ENCODE data around the gene PLA2G4F. TPM values are rescaled to one million over a fixed set of nuclear protein-coding genes. Genes with fewer than 3 reads are reported as not detected.

PLA2G4F gene
- total RNA-seq, 2 experiments from 2014 or later: not detected

DNA sequence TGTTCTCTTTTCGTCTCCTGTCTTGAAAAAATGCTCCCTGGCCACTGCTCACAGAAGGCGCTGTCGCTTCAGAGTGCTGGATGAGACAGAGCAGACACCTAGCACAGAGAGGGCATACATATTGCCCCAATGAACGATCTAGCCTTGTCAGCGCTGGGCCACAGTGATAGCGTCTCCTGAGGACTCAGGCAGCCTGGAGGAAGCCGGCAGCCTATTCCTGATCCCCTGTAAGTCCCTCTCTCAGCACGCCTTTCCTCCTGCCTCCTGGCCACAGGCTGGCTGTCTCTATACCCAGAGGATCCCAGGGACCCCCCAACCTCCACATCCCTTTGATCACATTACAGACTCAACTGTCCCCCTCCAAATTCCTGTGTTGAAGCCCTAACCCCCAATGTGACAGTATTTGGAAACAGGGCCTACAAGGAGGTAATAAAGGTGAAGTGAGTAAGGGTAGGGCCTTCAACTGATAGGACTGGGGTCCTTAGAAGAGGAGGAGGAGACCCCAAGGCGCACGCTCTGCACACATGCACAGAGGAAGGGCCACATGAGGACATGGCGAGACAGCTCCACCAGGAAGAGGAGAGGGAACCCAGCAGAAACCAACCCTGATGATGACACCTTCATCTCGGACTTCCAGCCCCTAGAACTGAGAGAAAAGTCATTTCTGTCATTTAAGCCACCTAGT, 7.5 kb downstream of the PLA2G4F start:
- CTCF ChIA-PET: interaction anchor here (0.9 to 1.6 kb wide), 3 partner anchors 13 to 82 kb away, joined by 3 to 4 read pairs (median 3); no protein-coding TSS in a partner anchor
- H3K27ac Mint-ChIP-seq: no peak overlapping the region
- ATAC-seq (no peak), DNase-seq (no peak)
- H3K9me3 Mint-ChIP-seq (ENCODE audit: low read depth): no peaks in the 10 kb centered on the region
- no peak overlapping the region for H3K4me3 Mint-ChIP-seq
- H3K36me3 Mint-ChIP-seq: no peaks in the 10 kb centered on the region
- no peaks in the 10 kb centered on the region for H3K27me3 Mint-ChIP-seq
- H3K4me1 Mint-ChIP-seq: no peaks in the 10 kb centered on the region

DNA sequence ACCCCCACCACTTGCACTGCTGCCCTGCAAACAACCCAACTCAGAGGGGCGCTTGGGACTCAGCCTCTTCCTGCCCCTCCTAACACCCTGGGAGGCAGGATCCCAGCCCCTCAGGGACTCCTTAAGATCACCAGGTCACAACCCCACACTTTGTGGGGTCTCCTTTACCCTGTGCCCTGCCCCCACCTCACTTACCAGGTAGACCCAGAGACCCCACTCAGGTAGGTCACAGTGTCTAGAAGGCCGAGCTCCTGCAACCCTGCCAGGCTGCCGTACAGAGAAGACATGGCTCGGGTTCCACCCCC, 9.1 kb downstream of the PLA2G4F start:
- Mint-ChIP-seq H3K36me3 (no peaks in the 10 kb centered on the region), H3K9me3 (ENCODE audit: low read depth) (no peaks in the 10 kb centered on the region), H3K27ac (no peak overlapping the region), H3K27me3 (no peaks in the 10 kb centered on the region), H3K4me1 (no peaks in the 10 kb centered on the region), H3K4me3 (no peak overlapping the region)
- no peak for DNase-seq
- ATAC-seq: no peak
- CTCF ChIA-PET: no interaction called here

DNA sequence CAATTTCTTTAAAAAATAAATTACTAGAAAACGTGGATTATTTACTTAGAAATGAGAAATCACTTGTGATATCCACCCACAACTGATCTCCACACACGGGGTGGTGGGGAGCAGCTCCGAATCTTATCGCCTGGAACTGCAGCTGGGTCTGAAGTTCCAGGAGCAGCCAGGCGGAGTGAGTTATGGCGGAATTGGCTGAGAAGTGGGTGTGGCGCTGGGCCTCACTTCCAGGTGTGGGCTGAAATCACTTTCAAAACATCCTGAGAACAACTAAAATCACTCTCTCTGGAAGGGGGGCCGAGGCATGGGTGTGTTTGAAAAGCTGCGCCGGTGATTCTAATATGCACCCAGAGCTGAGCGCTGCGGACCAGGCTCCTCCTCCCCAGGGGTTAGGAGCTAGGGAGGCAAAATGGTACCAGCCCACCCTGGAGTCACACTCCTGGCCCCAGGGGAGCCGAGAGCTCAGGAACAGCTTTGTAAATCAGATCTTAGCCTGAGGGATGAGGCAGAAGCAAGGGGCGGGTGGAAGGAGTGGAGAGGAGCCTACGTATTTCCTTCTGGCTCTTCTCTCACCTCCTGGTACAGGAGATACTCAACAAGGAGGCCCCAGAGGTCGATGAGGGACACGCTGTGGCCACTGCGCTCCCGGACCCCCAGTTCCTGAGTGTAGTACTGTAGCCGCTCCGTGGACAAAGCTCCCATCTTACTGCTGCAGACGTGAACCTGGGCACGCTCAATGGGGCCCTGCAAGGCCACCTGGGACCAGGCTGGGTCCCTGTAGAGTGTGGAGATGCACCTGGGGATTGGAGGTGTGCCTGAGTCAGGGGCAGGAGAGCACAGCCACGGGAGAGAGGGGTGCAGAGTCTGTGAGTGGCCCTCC, 9.6 kb downstream of the PLA2G4F start:
- DNase-seq (no peak), ATAC-seq (no peak)
- no peaks in the 10 kb centered on the region for H3K4me1 Mint-ChIP-seq
- CTCF ChIA-PET: no interaction called here
- no peaks in the 10 kb centered on the region for H3K27me3 Mint-ChIP-seq
- H3K27ac Mint-ChIP-seq: no peak overlapping the region
- H3K4me3 Mint-ChIP-seq: no peak overlapping the region
- H3K36me3 Mint-ChIP-seq: no peaks in the 10 kb centered on the region
- H3K9me3 Mint-ChIP-seq (ENCODE audit: low read depth): no peaks in the 10 kb centered on the region

DNA sequence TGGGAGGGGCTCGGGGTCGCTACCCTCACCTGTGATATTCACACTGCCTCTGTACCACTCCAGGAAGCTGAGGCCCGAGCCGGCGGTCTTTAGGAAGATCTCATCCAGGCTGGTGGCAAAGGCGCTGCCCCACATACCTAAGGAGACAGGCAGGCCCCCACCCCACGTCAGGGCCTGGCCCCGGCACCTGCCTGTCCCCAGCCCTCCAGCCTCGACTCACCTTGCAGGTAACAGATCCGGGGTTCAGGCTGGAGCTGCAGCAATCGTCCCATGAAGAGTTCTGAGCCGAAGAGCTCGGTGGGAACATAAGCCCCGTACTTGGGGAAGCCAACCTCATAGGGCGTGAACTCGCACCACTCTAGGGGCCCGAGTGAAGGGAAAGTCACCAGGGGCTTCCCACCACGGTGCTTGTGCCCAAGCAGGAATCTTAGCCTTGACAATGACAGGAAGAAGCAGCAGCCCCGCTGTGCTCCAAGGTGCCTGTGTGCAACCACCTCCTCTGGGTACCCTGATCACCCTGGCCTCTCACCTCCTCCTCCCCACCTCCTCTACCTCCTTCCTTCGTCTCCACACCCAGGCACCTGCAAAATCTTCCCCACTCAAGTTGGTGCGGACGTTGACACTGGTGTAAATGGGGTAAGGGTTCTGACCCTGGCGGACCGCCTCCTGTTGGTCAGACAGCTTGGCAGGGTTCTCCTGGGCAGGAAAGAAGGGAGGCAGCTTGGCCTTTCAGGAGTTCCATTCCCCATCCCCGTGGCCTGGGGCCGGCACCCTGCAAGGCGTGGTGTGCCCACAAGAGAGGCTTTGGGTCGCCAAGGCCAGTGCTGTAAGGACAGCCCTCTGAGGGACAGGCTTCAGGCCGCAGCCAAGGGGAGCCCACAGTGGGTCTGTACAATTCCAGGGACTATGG, 10.6 kb downstream of the PLA2G4F start:
- no peaks in the 10 kb centered on the region for H3K4me1 Mint-ChIP-seq
- H3K9me3 Mint-ChIP-seq (ENCODE audit: low read depth): no peaks in the 10 kb centered on the region
- no peaks in the 10 kb centered on the region for H3K27me3 Mint-ChIP-seq
- DNase-seq: no peak
- CTCF ChIA-PET: no interaction called here
- H3K36me3 Mint-ChIP-seq: no peaks in the 10 kb centered on the region
- no peak overlapping the region for H3K4me3 Mint-ChIP-seq
- ATAC-seq: no peak
- H3K27ac Mint-ChIP-seq: no peak overlapping the region

DNA sequence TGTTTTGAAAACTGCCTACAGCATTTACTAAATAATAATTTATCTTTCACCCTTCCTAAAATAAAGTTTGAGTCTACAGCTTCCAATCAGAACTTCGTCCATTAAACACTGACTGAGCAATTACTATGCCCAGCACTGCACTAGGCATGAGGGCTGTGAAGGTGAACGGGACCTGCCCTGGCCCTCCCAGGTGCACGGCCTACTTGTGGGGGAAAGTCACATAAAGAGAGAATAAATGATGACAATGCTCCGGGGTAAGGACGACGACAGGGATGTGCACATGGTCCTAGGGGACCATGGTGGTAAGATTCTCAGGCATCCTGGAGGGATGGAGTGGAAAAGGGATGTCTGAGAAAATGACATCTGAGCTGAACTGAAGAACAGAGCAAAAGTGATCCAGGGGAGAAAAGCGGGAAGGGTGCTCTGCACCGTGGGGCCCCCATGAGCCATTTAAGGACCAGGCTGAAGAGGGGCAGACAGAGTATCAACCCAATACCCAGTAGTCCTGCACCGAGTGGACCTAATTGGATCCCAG, 11.5 kb downstream of the PLA2G4F start:
- H3K36me3 Mint-ChIP-seq: no peaks in the 10 kb centered on the region
- H3K27ac Mint-ChIP-seq: no peak overlapping the region
- H3K4me3 Mint-ChIP-seq: no peak overlapping the region
- CTCF ChIA-PET: no interaction called here
- no peaks in the 10 kb centered on the region for H3K9me3 Mint-ChIP-seq (ENCODE audit: low read depth)
- H3K4me1 Mint-ChIP-seq: no peaks in the 10 kb centered on the region
- DNase-seq (no peak), ATAC-seq (no peak)
- H3K27me3 Mint-ChIP-seq: no peaks in the 10 kb centered on the region

DNA sequence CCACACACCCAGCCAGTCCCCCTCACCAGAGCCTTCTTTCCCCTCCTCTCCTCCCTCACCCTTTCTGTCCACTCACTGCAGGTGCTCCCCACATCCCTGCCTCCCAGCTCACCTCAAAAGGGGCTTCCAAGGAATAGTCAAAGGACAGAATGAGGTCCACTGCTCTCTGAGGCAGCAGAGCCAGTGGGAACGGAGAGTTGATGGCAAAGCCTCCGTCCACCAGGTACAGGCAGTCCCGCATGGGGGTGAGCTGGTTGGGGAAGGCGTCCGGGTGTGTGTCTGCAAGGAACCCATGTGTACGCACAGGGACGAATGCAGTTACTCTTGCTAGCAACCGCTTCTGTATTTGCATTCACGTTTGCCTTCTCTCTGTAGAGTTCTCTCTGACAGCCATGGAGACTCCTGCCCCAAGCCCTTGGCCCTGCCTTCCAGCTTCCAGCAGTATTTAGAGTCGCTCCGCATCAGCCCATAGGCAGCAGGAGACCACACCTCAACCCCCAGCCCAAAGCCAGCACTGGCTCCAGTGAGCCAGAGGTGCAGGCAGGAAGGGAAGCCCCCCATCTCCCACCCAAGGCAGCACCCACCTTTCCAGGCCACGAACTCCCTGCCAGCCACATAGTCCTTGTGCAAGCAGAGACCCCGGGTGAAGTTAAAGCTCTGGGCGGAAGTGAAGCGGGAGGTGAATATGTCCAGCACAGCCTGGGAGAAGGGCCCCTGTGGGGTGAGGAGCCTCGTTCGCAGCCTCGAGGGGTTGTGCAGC, 12.4 kb downstream of the PLA2G4F start:
- CTCF ChIA-PET: no interaction called here
- H3K27me3 Mint-ChIP-seq: peaks cover 5% of the 10 kb centered on the region
- ATAC-seq: no peak
- H3K4me3 Mint-ChIP-seq: no peak overlapping the region
- no peaks in the 10 kb centered on the region for H3K36me3 Mint-ChIP-seq
- DNase-seq: no peak
- H3K4me1 Mint-ChIP-seq: no peaks in the 10 kb centered on the region
- no peak overlapping the region for H3K27ac Mint-ChIP-seq
- no peaks in the 10 kb centered on the region for H3K9me3 Mint-ChIP-seq (ENCODE audit: low read depth)

DNA sequence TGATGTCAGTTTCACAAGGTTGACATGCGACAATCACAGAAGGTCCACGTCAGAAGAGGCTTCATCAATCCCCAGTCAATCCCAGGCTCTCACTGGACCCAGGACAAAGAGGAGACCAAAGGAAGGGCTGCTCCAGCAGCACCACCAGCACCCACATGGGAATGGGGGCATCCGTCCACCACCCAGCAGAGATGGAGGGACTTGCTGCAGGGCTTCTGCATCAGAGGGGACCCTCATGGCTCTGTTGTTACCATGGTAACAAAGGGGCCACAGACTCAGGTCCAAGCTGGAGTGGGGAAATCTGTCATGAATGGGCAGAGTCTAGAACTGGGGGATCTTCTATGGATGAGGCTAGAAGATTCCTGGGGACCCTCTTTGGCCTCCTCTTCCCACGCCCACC, 13.1 kb downstream of the PLA2G4F start:
- no peak overlapping the region for H3K4me3 Mint-ChIP-seq
- DNase-seq (no peak), ATAC-seq (no peak)
- CTCF ChIA-PET: no interaction called here
- H3K27me3 Mint-ChIP-seq: peaks cover 5% of the 10 kb centered on the region
- no peaks in the 10 kb centered on the region for H3K36me3 Mint-ChIP-seq
- H3K4me1 Mint-ChIP-seq: no peaks in the 10 kb centered on the region
- no peaks in the 10 kb centered on the region for H3K9me3 Mint-ChIP-seq (ENCODE audit: low read depth)
- no peak overlapping the region for H3K27ac Mint-ChIP-seq

DNA sequence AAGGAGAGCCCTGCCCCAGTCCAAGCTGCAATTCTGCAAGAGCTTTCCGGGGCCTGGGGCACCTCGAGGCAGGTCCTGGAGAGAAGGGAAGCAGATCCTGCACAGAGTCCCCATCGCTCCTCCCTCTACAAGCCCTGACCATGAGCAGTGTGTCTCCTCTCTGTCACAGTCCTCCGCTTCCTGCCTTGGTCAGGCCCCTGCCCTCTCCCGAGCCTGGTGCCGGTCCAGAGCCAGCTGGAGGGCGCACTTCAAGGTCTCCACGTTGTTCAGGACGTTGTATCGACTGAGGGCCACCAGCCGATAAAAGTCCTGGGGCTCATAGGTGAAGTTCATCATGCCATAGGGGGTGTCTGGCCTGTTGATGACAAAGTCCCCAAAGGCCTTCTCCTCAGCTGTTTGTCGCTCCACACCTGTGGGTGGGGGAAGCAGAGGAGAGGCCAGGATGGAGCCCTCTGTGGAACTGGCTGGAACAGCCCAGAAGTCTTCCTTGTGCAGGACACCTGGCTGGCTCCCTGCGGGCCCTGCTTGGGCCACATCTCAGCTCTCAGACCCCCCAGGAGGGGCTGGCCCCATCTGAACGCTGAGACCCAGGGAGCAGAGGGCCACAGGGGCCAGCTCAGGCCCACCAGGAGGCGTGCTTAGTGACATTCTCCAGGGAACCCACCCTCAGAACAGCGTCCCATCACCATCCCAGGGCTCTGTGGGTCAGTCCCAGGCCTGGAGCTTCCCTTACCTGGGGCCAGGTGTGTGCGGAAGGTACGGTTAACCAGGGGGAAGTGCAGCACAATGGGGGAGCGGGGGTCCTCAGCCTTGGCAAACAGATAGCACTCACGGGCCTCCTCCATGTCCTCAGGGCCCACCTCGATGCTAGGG, 14.4 kb downstream of the PLA2G4F start:
- no peak overlapping the region for H3K27ac Mint-ChIP-seq
- H3K4me1 Mint-ChIP-seq: no peaks in the 10 kb centered on the region
- no peak for DNase-seq
- H3K27me3 Mint-ChIP-seq: peaks cover 5% of the 10 kb centered on the region
- ATAC-seq: no peak
- H3K4me3 Mint-ChIP-seq: no peak overlapping the region
- no peaks in the 10 kb centered on the region for H3K36me3 Mint-ChIP-seq
- CTCF ChIA-PET: interaction anchor here (0.9 to 1.4 kb wide), 2 partner anchors 57 to 243 kb away, joined by 3 read pairs; no protein-coding TSS in a partner anchor
- no peaks in the 10 kb centered on the region for H3K9me3 Mint-ChIP-seq (ENCODE audit: low read depth)

DNA sequence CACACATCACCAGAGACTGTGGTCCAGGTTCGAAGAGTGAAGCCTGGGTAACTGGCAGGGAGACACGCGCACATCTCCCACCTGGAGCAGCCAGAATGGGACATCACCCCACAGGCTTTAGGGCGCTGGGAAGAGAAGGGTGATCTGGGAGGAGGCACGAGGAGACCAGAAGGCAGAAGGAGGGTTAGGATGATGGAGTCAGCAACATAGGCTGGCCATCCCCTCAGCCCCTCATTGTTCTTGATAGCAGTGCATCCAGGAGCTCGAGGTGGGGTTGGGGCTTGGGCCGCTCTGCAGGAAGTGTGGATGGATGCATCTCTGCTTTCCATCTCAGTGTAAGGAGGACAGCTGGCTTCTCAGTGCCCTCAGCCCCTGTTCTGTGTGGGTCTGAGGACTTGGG, 15.2 kb downstream of the PLA2G4F start:
- Mint-ChIP-seq H3K9me3 (ENCODE audit: low read depth) (no peaks in the 10 kb centered on the region), H3K27me3 (peaks cover 5% of the 10 kb centered on the region), H3K4me3 (no peak overlapping the region), H3K36me3 (no peaks in the 10 kb centered on the region), H3K4me1 (no peaks in the 10 kb centered on the region), H3K27ac (no peak overlapping the region)
- DNase-seq (no peak), ATAC-seq (no peak)
- CTCF ChIA-PET: interaction anchor here (1.4 kb wide), 1 partner anchor 57 kb away, joined by 3 read pairs; no protein-coding TSS in a partner anchor

DNA sequence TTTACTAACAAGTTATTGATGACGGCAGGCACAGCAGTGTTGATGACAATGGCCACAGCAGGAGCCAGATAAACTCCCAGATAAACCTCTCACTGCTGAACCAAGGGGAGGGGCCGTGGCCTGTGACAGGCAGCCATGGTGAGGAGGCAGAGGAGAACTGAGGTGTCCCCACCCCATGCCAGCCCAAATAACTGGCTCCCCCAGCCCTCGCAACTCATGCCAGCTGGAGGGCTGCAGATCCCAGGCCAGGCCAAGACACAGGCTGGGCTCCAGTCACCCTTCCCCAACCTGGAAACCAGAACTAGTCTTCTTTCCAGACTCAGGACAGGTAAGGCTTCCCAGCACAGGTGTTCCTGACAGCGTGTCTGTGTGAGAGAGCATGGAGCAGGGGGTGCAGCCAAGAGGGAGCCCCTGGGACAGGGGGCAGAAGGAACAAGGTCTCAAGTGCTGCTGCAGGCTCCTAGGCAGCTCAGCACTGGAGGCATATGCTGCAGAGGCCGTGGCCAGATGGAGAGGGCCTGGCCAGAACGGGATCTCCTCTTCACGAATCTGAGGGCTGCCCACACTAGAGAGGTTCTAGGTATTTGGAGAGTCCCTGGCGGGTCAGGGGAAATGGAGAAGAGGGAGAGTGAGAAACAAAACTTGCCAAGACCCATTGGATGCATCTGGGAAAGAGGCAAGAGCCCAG, 15.9 kb downstream of the PLA2G4F start:
- H3K27ac Mint-ChIP-seq: no peak overlapping the region
- H3K9me3 Mint-ChIP-seq (ENCODE audit: low read depth): no peaks in the 10 kb centered on the region
- no peak overlapping the region for H3K4me3 Mint-ChIP-seq
- CTCF ChIA-PET: no interaction called here
- no peaks in the 10 kb centered on the region for H3K36me3 Mint-ChIP-seq
- ATAC-seq (no peak), DNase-seq (no peak)
- H3K4me1 Mint-ChIP-seq: no peaks in the 10 kb centered on the region
- peaks cover 5% of the 10 kb centered on the region for H3K27me3 Mint-ChIP-seq

DNA sequence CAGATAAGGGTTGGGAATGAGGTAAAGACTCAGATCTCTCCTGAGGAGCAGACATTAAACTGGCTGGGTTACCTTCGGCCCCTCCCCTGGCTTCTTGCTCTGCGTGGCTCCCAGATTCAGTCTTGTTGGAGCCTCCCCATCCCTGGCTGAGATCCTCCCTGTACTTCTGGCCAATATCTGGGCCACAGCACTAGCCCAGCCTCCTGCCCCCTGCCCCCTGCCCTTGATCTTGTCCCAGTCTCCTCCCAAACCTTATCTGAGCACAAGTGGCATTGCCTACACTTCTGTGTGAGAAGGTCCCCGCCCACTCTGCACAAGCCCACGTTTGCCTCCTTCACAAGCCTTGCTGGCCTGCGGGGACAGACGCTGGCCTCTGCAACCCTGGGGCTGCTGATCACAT, 16.8 kb downstream of the PLA2G4F start:
- ATAC-seq: no peak
- peaks cover 5% of the 10 kb centered on the region for H3K27me3 Mint-ChIP-seq
- H3K36me3 Mint-ChIP-seq: no peaks in the 10 kb centered on the region
- no peak overlapping the region for H3K27ac Mint-ChIP-seq
- no peak overlapping the region for H3K4me3 Mint-ChIP-seq
- DNase-seq: no peak
- CTCF ChIA-PET: interaction anchor here (0.8 to 2.5 kb wide), 2 partner anchors 14 to 150 kb away, joined by 3 to 19 read pairs; no protein-coding TSS in a partner anchor
- no peaks in the 10 kb centered on the region for H3K4me1 Mint-ChIP-seq
- no peaks in the 10 kb centered on the region for H3K9me3 Mint-ChIP-seq (ENCODE audit: low read depth)
